ENCODE data around the gene POMC. TPM values are rescaled to one million over a fixed set of nuclear protein-coding genes. Genes with fewer than 3 reads are reported as not detected.

POMC gene
- total RNA-seq, 1 experiment from 2014 or later: 1.6 TPM

- no peaks in the 10 kb centered on the region for H3K79me2 ChIP-seq (ENCODE audit: insufficient read depth, low read length)
- H4K91ac ChIP-seq (ENCODE audit: insufficient read length, low read depth, low read length): no peak overlapping the region
- TF ChIP-seq, protein P1, sequence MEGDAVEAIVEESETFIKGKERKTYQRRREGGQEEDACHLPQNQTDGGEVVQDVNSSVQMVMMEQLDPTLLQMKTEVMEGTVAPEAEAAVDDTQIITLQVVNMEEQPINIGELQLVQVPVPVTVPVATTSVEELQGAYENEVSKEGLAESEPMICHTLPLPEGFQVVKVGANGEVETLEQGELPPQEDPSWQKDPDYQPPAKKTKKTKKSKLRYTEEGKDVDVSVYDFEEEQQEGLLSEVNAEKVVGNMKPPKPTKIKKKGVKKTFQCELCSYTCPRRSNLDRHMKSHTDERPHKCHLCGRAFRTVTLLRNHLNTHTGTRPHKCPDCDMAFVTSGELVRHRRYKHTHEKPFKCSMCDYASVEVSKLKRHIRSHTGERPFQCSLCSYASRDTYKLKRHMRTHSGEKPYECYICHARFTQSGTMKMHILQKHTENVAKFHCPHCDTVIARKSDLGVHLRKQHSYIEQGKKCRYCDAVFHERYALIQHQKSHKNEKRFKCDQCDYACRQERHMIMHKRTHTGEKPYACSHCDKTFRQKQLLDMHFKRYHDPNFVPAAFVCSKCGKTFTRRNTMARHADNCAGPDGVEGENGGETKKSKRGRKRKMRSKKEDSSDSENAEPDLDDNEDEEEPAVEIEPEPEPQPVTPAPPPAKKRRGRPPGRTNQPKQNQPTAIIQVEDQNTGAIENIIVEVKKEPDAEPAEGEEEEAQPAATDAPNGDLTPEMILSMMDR (conservative IDR thresholded peaks at IDR 0.05): no peak
- no peak overlapping the region for H2BK20ac ChIP-seq (ENCODE audit: low read depth, low read length, poor library complexity, severe bottlenecking)
- H3K18ac ChIP-seq (ENCODE audit: insufficient read length, low read depth, low read length): no peak overlapping the region
- H4K8ac ChIP-seq (replicated peaks; ENCODE audit: insufficient read length, low read depth, low read length): no peak overlapping the region
- no peaks in the 10 kb centered on the region for H3K4me1 ChIP-seq (ENCODE audit: insufficient read depth, low read length)
- H2BK5ac ChIP-seq (ENCODE audit: insufficient read length, low read length): no peak overlapping the region
- no peak overlapping the region for H2BK120ac ChIP-seq (ENCODE audit: low read depth, low read length, poor library complexity, severe bottlenecking)
- H2BK15ac ChIP-seq (ENCODE audit: low read depth, low read length): no peak overlapping the region
- H3K4me1 Mint-ChIP-seq: peaks cover 5 to 8% of the 10 kb centered on the region in 2 experiments
- H3K27ac ChIP-seq (ENCODE audit: insufficient read length, low read depth, low read length): no peak overlapping the region
- peaks cover 6% of the 10 kb centered on the region for H3K27me3 Mint-ChIP-seq (ENCODE audit: low read depth)
- H3K79me1 ChIP-seq (ENCODE audit: insufficient read depth, low read depth, low read length, poor library complexity, severe bottlenecking): no peaks in the 10 kb centered on the region
- H4K20me1 ChIP-seq (ENCODE audit: control insufficient read depth, insufficient read depth, insufficient read length): no peaks in the 10 kb centered on the region
- H3K56ac ChIP-seq (ENCODE audit: insufficient read length, low read depth, low read length): no peak overlapping the region
- H3K9me3 ChIP-seq (ENCODE audit: control insufficient read depth, low read depth, low read length): no peaks in the 10 kb centered on the region
- no peak overlapping the region for H2AFZ ChIP-seq (ENCODE audit: low read length)
- H4K5ac ChIP-seq (ENCODE audit: insufficient read length, low read depth, low read length): no peak overlapping the region
- no peaks in the 10 kb centered on the region for H3K27me3 ChIP-seq (ENCODE audit: insufficient read depth, low read length)
- no peak overlapping the region for H3K4me2 ChIP-seq (ENCODE audit: insufficient read depth, insufficient read length, low read length)
- H3K27ac Mint-ChIP-seq: no peak overlapping the region
- H3K23me2 ChIP-seq (ENCODE audit: insufficient read length, low read depth, low read length, poor library complexity, severe bottlenecking): no peaks in the 10 kb centered on the region
- H3K23ac ChIP-seq (ENCODE audit: insufficient read length, low read depth, low read length): no peak overlapping the region
- no peak overlapping the region for H3T11ph ChIP-seq (ENCODE audit: low read length)
- no peak overlapping the region for H2AK5ac ChIP-seq (ENCODE audit: insufficient read length, low read length)
- no CpG with 5 or more reads among the region's 4 CpGs for WGBS (ENCODE audit: extremely low coverage, insufficient read length, low lambda C conversion rate)
- H3K14ac ChIP-seq (ENCODE audit: insufficient read depth, low read length): no peak overlapping the region
- H3K36me3 Mint-ChIP-seq (ENCODE audit: insufficient read depth in 1 of 3, low read depth in 3 of 3): no peaks in the 10 kb centered on the region; a peak in 1 of 7 replicates
- H3K4me3 Mint-ChIP-seq: no peak overlapping the region
- H2BK12ac ChIP-seq (ENCODE audit: insufficient read length, low read depth, low read length): no peak overlapping the region
- no peak overlapping the region for H3K4ac ChIP-seq (ENCODE audit: low read depth, low read length)
- no peak overlapping the region for H3K9ac ChIP-seq (ENCODE audit: extremely low read depth, insufficient read length, low read length)
- DNase-seq: no peak
- H3K9me3 Mint-ChIP-seq: no peaks in the 10 kb centered on the region; a peak in 1 of 5 replicates
Measured at GRCh38 chr2:25188405-25188804, 20.0 kb upstream of the POMC start.
